Measurements from ENCODE around the gene BCO2.

DNA sequence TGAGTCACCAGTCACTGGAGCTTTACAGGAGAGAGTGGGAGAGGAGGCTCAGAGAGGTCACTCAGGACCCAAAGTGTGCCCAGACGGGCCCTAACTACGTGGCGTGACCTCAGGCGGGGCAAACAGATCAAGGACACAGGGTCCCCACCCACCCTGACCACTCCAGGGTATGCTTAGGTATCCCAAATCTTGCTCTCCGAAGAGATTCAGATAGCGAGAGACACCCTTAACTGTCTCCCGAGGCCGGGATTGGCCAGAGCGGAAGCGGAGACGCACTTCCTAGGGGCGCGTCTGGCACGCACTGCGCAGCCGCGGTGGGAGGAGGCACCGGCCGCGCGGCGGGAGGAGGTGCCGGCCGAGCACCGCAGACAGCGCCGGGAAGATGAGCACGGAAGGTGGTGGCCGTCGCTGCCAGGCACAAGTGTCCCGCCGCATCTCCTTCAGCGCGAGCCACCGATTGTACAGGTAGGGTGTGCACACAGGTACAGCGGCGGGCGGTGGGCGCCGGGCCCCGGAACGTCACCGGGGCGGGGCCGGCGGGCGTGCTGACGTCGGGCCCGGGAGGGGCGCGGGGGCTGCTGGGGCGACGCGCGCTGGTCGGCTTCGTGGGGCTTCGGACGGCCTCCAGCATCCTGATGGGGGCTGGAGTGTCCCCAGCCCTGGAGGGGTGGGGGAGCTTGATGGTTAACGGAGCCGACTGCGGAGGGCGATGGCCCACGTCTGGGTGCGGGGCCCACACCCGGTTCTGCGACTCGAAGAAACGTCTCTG, 50.9 kb downstream of the BCO2 start, which contains the start of gene PTS:
- TF ChIP-seq, protein P1, sequence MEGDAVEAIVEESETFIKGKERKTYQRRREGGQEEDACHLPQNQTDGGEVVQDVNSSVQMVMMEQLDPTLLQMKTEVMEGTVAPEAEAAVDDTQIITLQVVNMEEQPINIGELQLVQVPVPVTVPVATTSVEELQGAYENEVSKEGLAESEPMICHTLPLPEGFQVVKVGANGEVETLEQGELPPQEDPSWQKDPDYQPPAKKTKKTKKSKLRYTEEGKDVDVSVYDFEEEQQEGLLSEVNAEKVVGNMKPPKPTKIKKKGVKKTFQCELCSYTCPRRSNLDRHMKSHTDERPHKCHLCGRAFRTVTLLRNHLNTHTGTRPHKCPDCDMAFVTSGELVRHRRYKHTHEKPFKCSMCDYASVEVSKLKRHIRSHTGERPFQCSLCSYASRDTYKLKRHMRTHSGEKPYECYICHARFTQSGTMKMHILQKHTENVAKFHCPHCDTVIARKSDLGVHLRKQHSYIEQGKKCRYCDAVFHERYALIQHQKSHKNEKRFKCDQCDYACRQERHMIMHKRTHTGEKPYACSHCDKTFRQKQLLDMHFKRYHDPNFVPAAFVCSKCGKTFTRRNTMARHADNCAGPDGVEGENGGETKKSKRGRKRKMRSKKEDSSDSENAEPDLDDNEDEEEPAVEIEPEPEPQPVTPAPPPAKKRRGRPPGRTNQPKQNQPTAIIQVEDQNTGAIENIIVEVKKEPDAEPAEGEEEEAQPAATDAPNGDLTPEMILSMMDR (IDR thresholded peaks at IDR 0.05): no peak
- TF ChIP-seq POLR2AphosphoS5 (IDR thresholded peaks at IDR 0.05; ENCODE audit: insufficient read depth in 1 of 2, low read depth in 1 of 2) (peak; percentile 68 to 99), POLR2A (IDR thresholded peaks at IDR 0.05) (peak in 1 of 2 donors; percentile 81)

All from vagina (tissue), 2 donors.